Testis (tissue), 3 donors: ENCODE measurements around the gene SNX10. TPM values are rescaled to one million over a fixed set of nuclear protein-coding genes. Genes with fewer than 3 reads are reported as not detected.

Source experiments
- DNase-seq: peaks from one replicate; pipeline ENCODE4 v3.0.0-alpha.2; 2019
- H3K27ac ChIP-seq, 2 donors: fragments of 200-600 bp; sonication (generic); one replicate each; pipeline ENCODE4 v1.5.1; 2019
- H3K27me3 ChIP-seq: fragments of 200-600 bp; sonication (generic); one replicate; pipeline ENCODE4 v1.5.1; 2019
- H3K36me3 ChIP-seq: fragments of 200-600 bp; sonication (generic); one replicate; pipeline ENCODE4 v1.5.1; 2017; ENCODE audit warnings: low read depth; ENCODE audit errors: missing control alignments
- H3K4me1 ChIP-seq: fragments of 200-600 bp; sonication (generic); one replicate; pipeline ENCODE4 v1.5.1; 2019
- H3K4me3 ChIP-seq, 2 donors: fragments of 200-600 bp; sonication (generic); one replicate each; pipeline ENCODE4 v1.5.1; 2017 to 2019
- H3K9me3 ChIP-seq: fragments of 200-600 bp; sonication (generic); one replicate; pipeline ENCODE4 v1.5.1; 2017
- POLR2A ChIP-seq: fragments of 450-650 bp; IDR thresholded peaks from one replicate; pipeline ENCODE4 v1.6.1; 2017; ENCODE audit warnings: antibody characterized with exemption, mild to moderate bottlenecking, moderate library complexity
- WGBS, 2 donors: methylation state at CpG; one replicate each; pipeline ENCODE4 v1.1.5; 2018; 5-methylcytosine and 5-hydroxymethylcytosine counted together
- intact Hi-C: fragments of 100-400 bp; cut with DNase I; formaldehyde crosslinking; loops from one replicate; pipeline ENCODE4 v1.15.1; 2023; ENCODE audit warnings: low total_unique reads
- polyA plus RNA-seq: library from polyadenylated mRNA; stranded (reverse); fragments of 350-450 nt; fragmentation: Illumina TruSeq; extraction: RNeasy Lipid Tissue Mini Kit (QIAGEN cat#74804); gene quantifications from one replicate; pipeline ENCODE4 v1.2.3, GENCODE V29; 2014; ENCODE audit warnings: low read depth, low replicate concordance; ENCODE audit not compliant: insufficient read depth
- total RNA-seq, 2 donors: library from RNA; depleted of rRNA; stranded (reverse); fragments of >200 nt; gene quantifications; one replicate each; pipeline ENCODE4 v1.2.3, GENCODE V29; 2016
- TF ChIP-seq, protein P1 (sequence below), 3 experiments: fragments of 450-650 bp in 2 of 3; fragments of 200-600 bp in 1 of 3; sonication (generic) in 1 of 3; IDR thresholded peaks; one replicate each; pipeline ENCODE4 v1.5.1; 2016 to 2019; ENCODE audit warnings: antibody characterized with exemption in 3 of 3, mild to moderate bottlenecking in 2 of 3, moderate library complexity in 1 of 3

SNX10 gene
- total and polyA plus RNA-seq, 3 donors from 2014 or later: 4.4 to 6.3 (median 5.6) TPM

DNA sequence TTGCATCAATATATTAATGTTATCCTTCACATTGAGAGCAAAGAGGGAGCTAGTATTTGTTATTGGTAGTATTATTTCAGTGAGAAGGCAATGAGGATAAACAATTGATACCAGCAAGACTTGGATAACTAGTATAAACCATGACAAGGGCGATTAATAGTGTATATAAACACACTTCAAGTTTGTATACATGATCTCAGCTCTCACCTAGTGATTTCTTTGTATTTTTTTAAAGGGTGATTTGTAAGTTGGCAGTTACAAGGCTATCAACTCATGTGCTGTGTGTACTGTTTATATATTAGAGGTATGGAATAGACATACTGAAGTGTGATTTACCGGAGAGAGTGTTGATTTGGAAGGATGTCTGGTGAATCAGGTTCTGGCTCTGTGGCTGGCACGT is 88.0 kb downstream of the SNX10 start:
- 73 to 92% methylated on average over 3 of the region's 3 CpGs for WGBS, 2 donors

GRCh38 chr7:26381476-26382353 is 90.1 kb downstream of the SNX10 start:
- WGBS, 2 donors: 76 to 82% methylated on average over 10 of the region's 10 CpGs
- H3K36me3 ChIP-seq: no peaks in the 10 kb centered on the region
- no peak overlapping the region for H3K27ac ChIP-seq
- no peak for DNase-seq
- H3K4me3 ChIP-seq: no peak overlapping the region
- H3K9me3 ChIP-seq: no peaks in the 10 kb centered on the region
- intact Hi-C loops: no loop called here
- TF ChIP-seq POLR2A: no peak
- TF ChIP-seq, protein P1, sequence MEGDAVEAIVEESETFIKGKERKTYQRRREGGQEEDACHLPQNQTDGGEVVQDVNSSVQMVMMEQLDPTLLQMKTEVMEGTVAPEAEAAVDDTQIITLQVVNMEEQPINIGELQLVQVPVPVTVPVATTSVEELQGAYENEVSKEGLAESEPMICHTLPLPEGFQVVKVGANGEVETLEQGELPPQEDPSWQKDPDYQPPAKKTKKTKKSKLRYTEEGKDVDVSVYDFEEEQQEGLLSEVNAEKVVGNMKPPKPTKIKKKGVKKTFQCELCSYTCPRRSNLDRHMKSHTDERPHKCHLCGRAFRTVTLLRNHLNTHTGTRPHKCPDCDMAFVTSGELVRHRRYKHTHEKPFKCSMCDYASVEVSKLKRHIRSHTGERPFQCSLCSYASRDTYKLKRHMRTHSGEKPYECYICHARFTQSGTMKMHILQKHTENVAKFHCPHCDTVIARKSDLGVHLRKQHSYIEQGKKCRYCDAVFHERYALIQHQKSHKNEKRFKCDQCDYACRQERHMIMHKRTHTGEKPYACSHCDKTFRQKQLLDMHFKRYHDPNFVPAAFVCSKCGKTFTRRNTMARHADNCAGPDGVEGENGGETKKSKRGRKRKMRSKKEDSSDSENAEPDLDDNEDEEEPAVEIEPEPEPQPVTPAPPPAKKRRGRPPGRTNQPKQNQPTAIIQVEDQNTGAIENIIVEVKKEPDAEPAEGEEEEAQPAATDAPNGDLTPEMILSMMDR (IDR thresholded peaks at IDR 0.05): no peak
- H3K27me3 ChIP-seq: no peaks in the 10 kb centered on the region
- no peaks in the 10 kb centered on the region for H3K4me1 ChIP-seq

More for the DNA sequence above, 88.0 kb downstream of the SNX10 start:
- no peaks in the 10 kb centered on the region for H3K9me3 ChIP-seq
- H3K4me1 ChIP-seq: no peaks in the 10 kb centered on the region
- no peaks in the 10 kb centered on the region for H3K36me3 ChIP-seq
- no peak for TF ChIP-seq POLR2A
- TF ChIP-seq, protein P1 (IDR thresholded peaks at IDR 0.05): no peak
- no peaks in the 10 kb centered on the region for H3K27me3 ChIP-seq
- no peak for DNase-seq
- no peak overlapping the region for H3K27ac ChIP-seq
- no peak overlapping the region for H3K4me3 ChIP-seq
- intact Hi-C loops: loop anchor here (10.0 kb wide), 1 partner anchor 785 kb away; the partner anchor contains the start of gene HOXA9

- intact Hi-C loops: no loop called here
Measured at GRCh38 chr7:26385240-26385639, 93.6 kb downstream of the SNX10 start.

GRCh38 chr7:26387731-26388130 is 96.1 kb downstream of the SNX10 start:
- no peaks in the 10 kb centered on the region for H3K36me3 ChIP-seq
- no peak overlapping the region for H3K27ac ChIP-seq
- no peak overlapping the region for H3K4me3 ChIP-seq
- WGBS, 2 donors: 71 to 75% methylated on average over 2 of the region's 2 CpGs
- no peaks in the 10 kb centered on the region for H3K4me1 ChIP-seq
- intact Hi-C loops: no loop called here
- H3K9me3 ChIP-seq: no peaks in the 10 kb centered on the region
- DNase-seq: no peak
- no peaks in the 10 kb centered on the region for H3K27me3 ChIP-seq
- TF ChIP-seq, protein P1 (IDR thresholded peaks at IDR 0.05): no peak
- no peak for TF ChIP-seq POLR2A

More at GRCh38 chr7:26385240-26385639, 93.6 kb downstream of the SNX10 start:
- Histone ChIP-seq H3K27me3 (no peaks in the 10 kb centered on the region), H3K36me3 (no peaks in the 10 kb centered on the region), H3K4me3 (no peak overlapping the region), H3K9me3 (no peaks in the 10 kb centered on the region), H3K4me1 (no peaks in the 10 kb centered on the region), H3K27ac (no peak overlapping the region)
- TF ChIP-seq POLR2A: no peak
- TF ChIP-seq, protein P1 (IDR thresholded peaks at IDR 0.05): no peak
- no peak for DNase-seq
